ENCODE data around the gene GSAP. TPM values are rescaled to one million over a fixed set of nuclear protein-coding genes. Genes with fewer than 3 reads are reported as not detected.

Gene GSAP
- 2.7 to 3.7 TPM (median 3.3 TPM) in 5 replicates for total RNA-seq (2022; extraction: Qiagen RNA extraction)

GRCh38 chr7:77415823-77416620 is at the start of gene GSAP:
Gene GSAP (minus strand): TSS chr7:77416349. CDS start chr7:77416321, 28 bp downstream.

Other genes with a start within 250 kb of the GSAP start
- not detected in 5 replicates for gene FGL2, start 216.5 kb downstream of the GSAP start, total RNA-seq (2022; extraction: Qiagen RNA extraction)
- gene PTPN12, start 120.9 kb upstream of the GSAP start, total RNA-seq (2022; extraction: Qiagen RNA extraction) = 59.7 to 101 TPM (median 69.7 TPM) in 5 replicates